WTC11 (cell line): Measurements from ENCODE around the gene HBM. TPM values are rescaled to one million over a fixed set of nuclear protein-coding genes. Genes with fewer than 3 reads are reported as not detected.

Experiments used
- ATAC-seq: fragments of 200-7000 bp; cut with Tn5 transposase; 2 replicates; pipeline ENCODE4 v1.10.0; 2021; ENCODE audit warnings: mild to moderate bottlenecking, moderate library complexity
- CTCF ChIA-PET: fragments of 300-600 bp; sonication (Branson Sonifier 250); formaldehyde crosslinking; loops from one replicate; lab custom pipeline; 2021; ENCODE audit warnings: antibody characterized with exemption; lab: Charles Lee
- POLR2A ChIA-PET: fragments of 350-600 bp; sonication (Branson Sonifier 250); formaldehyde crosslinking; loops from one replicate; lab custom pipeline; 2021; ENCODE audit warnings: antibody characterized with exemption; lab: Charles Lee
- DNase-seq: peaks from one replicate; pipeline ENCODE4 v3.0.0; 2021; ENCODE audit warnings: low spot score
- H3K27ac Mint-ChIP-seq: 2 replicates; pipeline ENCODE4 v1.8.0; 2021; ENCODE audit warnings: mixed read lengths
- H3K27me3 Mint-ChIP-seq: 2 replicates; pipeline ENCODE4 v1.8.0; 2021; ENCODE audit warnings: low read depth, mild to moderate bottlenecking, moderate library complexity, mixed read lengths
- H3K36me3 Mint-ChIP-seq: 2 replicates; pipeline ENCODE4 v1.8.0; 2021; ENCODE audit warnings: mixed read lengths
- H3K4me1 Mint-ChIP-seq: 2 replicates; pipeline ENCODE4 v1.8.0; 2022; ENCODE audit warnings: mixed read lengths
- H3K4me3 Mint-ChIP-seq: 2 replicates; pipeline ENCODE4 v1.8.0; 2021; ENCODE audit warnings: mild to moderate bottlenecking, moderate library complexity, mixed read lengths
- H3K9me3 Mint-ChIP-seq: 2 replicates; pipeline ENCODE4 v1.8.0; 2021; ENCODE audit warnings: mixed read lengths
- EMX1 ChIP-seq: fragments of 250-450 bp; sonication (Bioruptor Pico); IDR thresholded peaks from 2 replicates; pipeline ENCODE4 v1.8.0; 2021; ENCODE audit warnings: mild to moderate bottlenecking
- ESRRA ChIP-seq: sonication (generic); formaldehyde crosslinking; IDR thresholded peaks from 2 replicates; pipeline ENCODE4 v1.8.1; 2022; ENCODE audit warnings: mild to moderate bottlenecking, missing genetic modification reagents, borderline replicate concordance
- FOXJ3 ChIP-seq: sonication (generic); formaldehyde crosslinking; IDR thresholded peaks from 2 replicates; pipeline ENCODE4 v1.9.0; 2021; ENCODE audit warnings: missing genetic modification reagents, mild to moderate bottlenecking, borderline replicate concordance
- GTF2I ChIP-seq: fragments of 250-450 bp; sonication (Bioruptor Pico); conservative IDR thresholded peaks from 2 replicates; pipeline ENCODE4 v1.4.0; 2021; ENCODE audit warnings: mild to moderate bottlenecking
- NFATC4 ChIP-seq: fragments of 250-450 bp; sonication (Bioruptor Pico); IDR thresholded peaks from 2 replicates; pipeline ENCODE4 v1.9.0; 2021; ENCODE audit warnings: mild to moderate bottlenecking
- NFE2L1 ChIP-seq: sonication (generic); formaldehyde crosslinking; IDR thresholded peaks from 2 replicates; pipeline ENCODE4 v1.8.1; 2023; ENCODE audit warnings: missing genetic modification reagents
- NR1H2 ChIP-seq: sonication (generic); formaldehyde crosslinking; IDR thresholded peaks from 2 replicates; pipeline ENCODE4 v1.9.0; 2021; ENCODE audit warnings: mild to moderate bottlenecking, moderate library complexity, missing genetic modification reagents
- NR2C2 ChIP-seq: sonication (generic); formaldehyde crosslinking; IDR thresholded peaks from 2 replicates; pipeline ENCODE4 v1.8.0; 2022; ENCODE audit warnings: mild to moderate bottlenecking, missing genetic modification reagents
- SP1 ChIP-seq: sonication (generic); formaldehyde crosslinking; conservative IDR thresholded peaks from 2 replicates; pipeline ENCODE4 v1.8.1; 2022; ENCODE audit warnings: missing genetic modification reagents
- TEAD4 ChIP-seq: sonication (generic); formaldehyde crosslinking; IDR thresholded peaks from 2 replicates; pipeline ENCODE4 v1.8.0; 2022; ENCODE audit warnings: mild to moderate bottlenecking, missing genetic modification reagents
- ZBTB21 ChIP-seq: sonication (generic); formaldehyde crosslinking; IDR thresholded peaks from 2 replicates; pipeline ENCODE4 v1.8.1; 2023; ENCODE audit warnings: mild to moderate bottlenecking, missing genetic modification reagents, borderline replicate concordance
- ZNF263 ChIP-seq: sonication (generic); formaldehyde crosslinking; IDR thresholded peaks from 2 replicates; pipeline ENCODE4 v1.8.1; 2022; ENCODE audit warnings: low read depth, mild to moderate bottlenecking, moderate library complexity, missing genetic modification reagents
- total RNA-seq: library from RNA; stranded (reverse); gene quantifications from 3 replicates; pipeline ENCODE4 v1.2.3, GENCODE V29; 2021
- TF ChIP-seq, protein P1 (sequence below): sonication (generic); formaldehyde crosslinking; IDR thresholded peaks from 2 replicates; pipeline ENCODE4 v1.8.1; 2023; ENCODE audit warnings: mild to moderate bottlenecking, missing genetic modification reagents, moderate library complexity
- TF ChIP-seq, protein P2 (sequence below): sonication (generic); formaldehyde crosslinking; IDR thresholded peaks from 2 replicates; pipeline ENCODE4 v1.8.0; 2023; ENCODE audit warnings: missing genetic modification reagents, mild to moderate bottlenecking, borderline replicate concordance
- TF ChIP-seq, protein P3 (sequence below): sonication (generic); formaldehyde crosslinking; IDR thresholded peaks from 2 replicates; pipeline ENCODE4 v1.8.1; 2023; ENCODE audit warnings: mild to moderate bottlenecking, missing genetic modification reagents, moderate library complexity
- TF ChIP-seq, protein P4 (sequence below): sonication (generic); formaldehyde crosslinking; IDR thresholded peaks from 2 replicates; pipeline ENCODE4 v1.8.0; 2023; ENCODE audit warnings: missing genetic modification reagents
- TF ChIP-seq, protein P5 (sequence below): fragments of 250-450 bp; sonication (Bioruptor Pico); IDR thresholded peaks from 2 replicates; pipeline ENCODE4 v1.9.0; 2021; ENCODE audit warnings: mild to moderate bottlenecking, borderline replicate concordance
- TF ChIP-seq, protein P6 (sequence below): sonication (generic); formaldehyde crosslinking; IDR thresholded peaks from 2 replicates; pipeline ENCODE4 v1.8.0; 2022; ENCODE audit warnings: mild to moderate bottlenecking, missing genetic modification reagents

HBM gene
- total RNA-seq, 1 experiment from 2014 or later: not detected

DNA sequence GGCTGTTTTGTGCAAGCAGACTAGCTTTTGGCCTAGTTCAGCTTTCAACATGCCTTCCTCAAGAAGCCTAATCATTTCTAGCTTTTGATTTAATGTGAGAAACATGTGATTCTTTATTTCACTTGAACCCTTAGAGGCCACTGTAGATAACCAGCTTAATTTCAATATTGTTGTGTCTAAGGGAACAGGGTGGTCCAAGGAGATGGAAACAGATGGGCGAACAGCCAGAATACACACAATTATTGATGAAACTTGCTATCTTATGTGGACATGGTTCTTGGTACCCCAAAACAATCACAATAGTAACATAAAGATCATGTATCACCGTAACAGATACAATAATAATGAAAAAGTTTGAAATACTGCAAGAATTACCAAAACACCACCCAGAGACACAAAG lies 32.1 kb upstream of the HBM start (continued):
- TF ChIP-seq, protein P1, sequence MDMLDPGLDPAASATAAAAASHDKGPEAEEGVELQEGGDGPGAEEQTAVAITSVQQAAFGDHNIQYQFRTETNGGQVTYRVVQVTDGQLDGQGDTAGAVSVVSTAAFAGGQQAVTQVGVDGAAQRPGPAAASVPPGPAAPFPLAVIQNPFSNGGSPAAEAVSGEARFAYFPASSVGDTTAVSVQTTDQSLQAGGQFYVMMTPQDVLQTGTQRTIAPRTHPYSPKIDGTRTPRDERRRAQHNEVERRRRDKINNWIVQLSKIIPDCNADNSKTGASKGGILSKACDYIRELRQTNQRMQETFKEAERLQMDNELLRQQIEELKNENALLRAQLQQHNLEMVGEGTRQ (CRISPR knock-in tag): no peak
- no peak for TF ChIP-seq NR1H2 (CRISPR knock-in tag)

DNA sequence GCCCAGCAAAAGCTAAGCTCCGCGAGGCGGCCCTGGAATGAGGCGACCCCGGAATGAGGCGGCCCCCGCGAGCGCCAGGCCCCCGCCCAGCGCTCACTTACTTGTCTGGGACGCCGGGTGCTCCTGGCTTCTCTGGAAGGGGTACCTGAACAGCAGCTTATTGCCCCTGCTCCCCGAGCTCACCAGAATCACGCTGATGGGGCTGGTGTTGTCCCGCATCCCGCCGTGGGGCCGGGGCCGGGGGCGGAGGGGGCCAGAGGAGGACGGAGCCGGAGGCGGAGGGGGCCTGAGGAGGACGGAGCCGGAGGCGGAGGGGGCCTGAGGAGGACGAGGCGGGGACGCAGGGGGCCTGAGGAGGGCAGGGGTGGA lies 27.7 kb upstream of the HBM start:
- ChIA-PET POLR2A (interaction anchor here (0.5 kb wide), 1 partner anchor 114 kb away, joined by 4 read pairs; no protein-coding TSS in a partner anchor), CTCF (interaction anchor here (0.7 to 2.8 kb wide), 6 partner anchors 20 to 1842 kb away, joined by 3 to 11 read pairs (median 8); partner anchors contain the start of genes AXIN1 and HBQ1)

DNA sequence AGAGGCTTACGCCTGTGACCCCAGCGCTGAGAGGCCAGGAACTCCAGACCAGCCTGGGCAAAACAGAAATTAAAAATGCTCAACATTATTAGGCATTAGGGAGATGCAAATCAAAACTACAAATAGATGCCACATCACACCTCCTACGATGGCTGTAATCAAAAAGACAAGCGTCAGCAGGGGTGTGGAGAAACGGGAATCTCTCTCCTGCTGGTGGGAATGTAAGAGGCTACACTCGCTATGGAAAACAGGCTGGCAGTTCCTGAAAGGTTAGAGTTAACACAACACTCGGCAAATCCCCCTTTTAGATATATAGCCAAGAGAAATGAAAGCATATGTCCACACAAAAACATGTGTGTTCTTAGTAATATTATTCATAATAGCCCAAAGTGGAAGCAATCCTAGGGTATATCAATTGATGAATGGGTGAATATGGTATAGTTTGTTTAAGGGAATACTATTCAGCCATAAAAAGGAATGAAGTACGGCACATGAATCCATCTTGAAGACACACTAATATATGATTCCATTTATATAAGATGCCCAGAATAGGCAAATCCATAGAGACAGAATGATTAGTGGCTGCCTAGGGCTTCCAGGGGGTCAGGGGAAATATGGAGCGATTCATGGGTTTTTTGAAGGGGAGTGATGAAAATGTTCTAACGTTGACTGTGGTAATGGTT lies 25.5 kb upstream of the HBM start:
- ChIA-PET CTCF (interaction anchor here (0.6 to 2.1 kb wide), 2 partner anchors 23 to 60 kb away, joined by 3 to 6 read pairs; no protein-coding TSS in a partner anchor), POLR2A (no interaction called here)
- Mint-ChIP-seq H3K27ac (no peak overlapping the region), H3K4me1 (no peaks in the 10 kb centered on the region), H3K27me3 (peaks cover 28% of the 10 kb centered on the region), H3K9me3 (peaks cover 5% of the 10 kb centered on the region; the same call in 1 of the 2 replicates), H3K4me3 (0 out of 2 replicates have a peak overlapping the region, but pooled peaks have one; percentile 61), H3K36me3 (no peaks in the 10 kb centered on the region)
- ATAC-seq (no peak), DNase-seq (no peak)
- TF ChIP-seq, protein P2, sequence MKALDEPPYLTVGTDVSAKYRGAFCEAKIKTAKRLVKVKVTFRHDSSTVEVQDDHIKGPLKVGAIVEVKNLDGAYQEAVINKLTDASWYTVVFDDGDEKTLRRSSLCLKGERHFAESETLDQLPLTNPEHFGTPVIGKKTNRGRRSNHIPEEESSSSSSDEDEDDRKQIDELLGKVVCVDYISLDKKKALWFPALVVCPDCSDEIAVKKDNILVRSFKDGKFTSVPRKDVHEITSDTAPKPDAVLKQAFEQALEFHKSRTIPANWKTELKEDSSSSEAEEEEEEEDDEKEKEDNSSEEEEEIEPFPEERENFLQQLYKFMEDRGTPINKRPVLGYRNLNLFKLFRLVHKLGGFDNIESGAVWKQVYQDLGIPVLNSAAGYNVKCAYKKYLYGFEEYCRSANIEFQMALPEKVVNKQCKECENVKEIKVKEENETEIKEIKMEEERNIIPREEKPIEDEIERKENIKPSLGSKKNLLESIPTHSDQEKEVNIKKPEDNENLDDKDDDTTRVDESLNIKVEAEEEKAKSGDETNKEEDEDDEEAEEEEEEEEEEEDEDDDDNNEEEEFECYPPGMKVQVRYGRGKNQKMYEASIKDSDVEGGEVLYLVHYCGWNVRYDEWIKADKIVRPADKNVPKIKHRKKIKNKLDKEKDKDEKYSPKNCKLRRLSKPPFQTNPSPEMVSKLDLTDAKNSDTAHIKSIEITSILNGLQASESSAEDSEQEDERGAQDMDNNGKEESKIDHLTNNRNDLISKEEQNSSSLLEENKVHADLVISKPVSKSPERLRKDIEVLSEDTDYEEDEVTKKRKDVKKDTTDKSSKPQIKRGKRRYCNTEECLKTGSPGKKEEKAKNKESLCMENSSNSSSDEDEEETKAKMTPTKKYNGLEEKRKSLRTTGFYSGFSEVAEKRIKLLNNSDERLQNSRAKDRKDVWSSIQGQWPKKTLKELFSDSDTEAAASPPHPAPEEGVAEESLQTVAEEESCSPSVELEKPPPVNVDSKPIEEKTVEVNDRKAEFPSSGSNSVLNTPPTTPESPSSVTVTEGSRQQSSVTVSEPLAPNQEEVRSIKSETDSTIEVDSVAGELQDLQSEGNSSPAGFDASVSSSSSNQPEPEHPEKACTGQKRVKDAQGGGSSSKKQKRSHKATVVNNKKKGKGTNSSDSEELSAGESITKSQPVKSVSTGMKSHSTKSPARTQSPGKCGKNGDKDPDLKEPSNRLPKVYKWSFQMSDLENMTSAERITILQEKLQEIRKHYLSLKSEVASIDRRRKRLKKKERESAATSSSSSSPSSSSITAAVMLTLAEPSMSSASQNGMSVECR (CRISPR knock-in tag): no peak
- no peak for TF ChIP-seq EMX1 (CRISPR knock-in tag)
- no peak for TF ChIP-seq FOXJ3 (CRISPR knock-in tag)
- no peak for TF ChIP-seq NFE2L1
- TF ChIP-seq ZBTB21 (CRISPR knock-in tag): no peak
- no peak for TF ChIP-seq TEAD4 (CRISPR knock-in tag)
- TF ChIP-seq ESRRA (CRISPR knock-in tag): no peak
- TF ChIP-seq GTF2I (CRISPR knock-in tag): no peak
- TF ChIP-seq NR2C2 (CRISPR knock-in tag): no peak
- TF ChIP-seq, protein P3, sequence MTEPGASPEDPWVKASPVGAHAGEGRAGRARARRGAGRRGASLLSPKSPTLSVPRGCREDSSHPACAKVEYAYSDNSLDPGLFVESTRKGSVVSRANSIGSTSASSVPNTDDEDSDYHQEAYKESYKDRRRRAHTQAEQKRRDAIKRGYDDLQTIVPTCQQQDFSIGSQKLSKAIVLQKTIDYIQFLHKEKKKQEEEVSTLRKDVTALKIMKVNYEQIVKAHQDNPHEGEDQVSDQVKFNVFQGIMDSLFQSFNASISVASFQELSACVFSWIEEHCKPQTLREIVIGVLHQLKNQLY (CRISPR knock-in tag): no peak
- no peak for TF ChIP-seq SP1 (CRISPR knock-in tag)
- no peak for TF ChIP-seq NFATC4 (CRISPR knock-in tag)
- TF ChIP-seq, protein P4, sequence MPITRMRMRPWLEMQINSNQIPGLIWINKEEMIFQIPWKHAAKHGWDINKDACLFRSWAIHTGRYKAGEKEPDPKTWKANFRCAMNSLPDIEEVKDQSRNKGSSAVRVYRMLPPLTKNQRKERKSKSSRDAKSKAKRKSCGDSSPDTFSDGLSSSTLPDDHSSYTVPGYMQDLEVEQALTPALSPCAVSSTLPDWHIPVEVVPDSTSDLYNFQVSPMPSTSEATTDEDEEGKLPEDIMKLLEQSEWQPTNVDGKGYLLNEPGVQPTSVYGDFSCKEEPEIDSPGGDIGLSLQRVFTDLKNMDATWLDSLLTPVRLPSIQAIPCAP (CRISPR knock-in tag): no peak

More for the DNA sequence above, 27.7 kb upstream of the HBM start:
- TF ChIP-seq, protein P5, sequence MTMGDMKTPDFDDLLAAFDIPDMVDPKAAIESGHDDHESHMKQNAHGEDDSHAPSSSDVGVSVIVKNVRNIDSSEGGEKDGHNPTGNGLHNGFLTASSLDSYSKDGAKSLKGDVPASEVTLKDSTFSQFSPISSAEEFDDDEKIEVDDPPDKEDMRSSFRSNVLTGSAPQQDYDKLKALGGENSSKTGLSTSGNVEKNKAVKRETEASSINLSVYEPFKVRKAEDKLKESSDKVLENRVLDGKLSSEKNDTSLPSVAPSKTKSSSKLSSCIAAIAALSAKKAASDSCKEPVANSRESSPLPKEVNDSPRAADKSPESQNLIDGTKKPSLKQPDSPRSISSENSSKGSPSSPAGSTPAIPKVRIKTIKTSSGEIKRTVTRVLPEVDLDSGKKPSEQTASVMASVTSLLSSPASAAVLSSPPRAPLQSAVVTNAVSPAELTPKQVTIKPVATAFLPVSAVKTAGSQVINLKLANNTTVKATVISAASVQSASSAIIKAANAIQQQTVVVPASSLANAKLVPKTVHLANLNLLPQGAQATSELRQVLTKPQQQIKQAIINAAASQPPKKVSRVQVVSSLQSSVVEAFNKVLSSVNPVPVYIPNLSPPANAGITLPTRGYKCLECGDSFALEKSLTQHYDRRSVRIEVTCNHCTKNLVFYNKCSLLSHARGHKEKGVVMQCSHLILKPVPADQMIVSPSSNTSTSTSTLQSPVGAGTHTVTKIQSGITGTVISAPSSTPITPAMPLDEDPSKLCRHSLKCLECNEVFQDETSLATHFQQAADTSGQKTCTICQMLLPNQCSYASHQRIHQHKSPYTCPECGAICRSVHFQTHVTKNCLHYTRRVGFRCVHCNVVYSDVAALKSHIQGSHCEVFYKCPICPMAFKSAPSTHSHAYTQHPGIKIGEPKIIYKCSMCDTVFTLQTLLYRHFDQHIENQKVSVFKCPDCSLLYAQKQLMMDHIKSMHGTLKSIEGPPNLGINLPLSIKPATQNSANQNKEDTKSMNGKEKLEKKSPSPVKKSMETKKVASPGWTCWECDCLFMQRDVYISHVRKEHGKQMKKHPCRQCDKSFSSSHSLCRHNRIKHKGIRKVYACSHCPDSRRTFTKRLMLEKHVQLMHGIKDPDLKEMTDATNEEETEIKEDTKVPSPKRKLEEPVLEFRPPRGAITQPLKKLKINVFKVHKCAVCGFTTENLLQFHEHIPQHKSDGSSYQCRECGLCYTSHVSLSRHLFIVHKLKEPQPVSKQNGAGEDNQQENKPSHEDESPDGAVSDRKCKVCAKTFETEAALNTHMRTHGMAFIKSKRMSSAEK: no peak
- TF ChIP-seq, protein P6, sequence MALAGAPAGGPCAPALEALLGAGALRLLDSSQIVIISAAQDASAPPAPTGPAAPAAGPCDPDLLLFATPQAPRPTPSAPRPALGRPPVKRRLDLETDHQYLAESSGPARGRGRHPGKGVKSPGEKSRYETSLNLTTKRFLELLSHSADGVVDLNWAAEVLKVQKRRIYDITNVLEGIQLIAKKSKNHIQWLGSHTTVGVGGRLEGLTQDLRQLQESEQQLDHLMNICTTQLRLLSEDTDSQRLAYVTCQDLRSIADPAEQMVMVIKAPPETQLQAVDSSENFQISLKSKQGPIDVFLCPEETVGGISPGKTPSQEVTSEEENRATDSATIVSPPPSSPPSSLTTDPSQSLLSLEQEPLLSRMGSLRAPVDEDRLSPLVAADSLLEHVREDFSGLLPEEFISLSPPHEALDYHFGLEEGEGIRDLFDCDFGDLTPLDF (CRISPR knock-in tag): no peak
- peak; percentile 74; the same call in 1 of the 2 replicates for TF ChIP-seq ZNF263 (CRISPR knock-in tag)
- TF ChIP-seq FOXJ3 (CRISPR knock-in tag): no peak
- H3K27me3 Mint-ChIP-seq: peaks cover 12% of the 10 kb centered on the region
- no peaks in the 10 kb centered on the region for H3K36me3 Mint-ChIP-seq
- peak; percentile 27 for ATAC-seq
- peak overlapping the region; percentile 80 for H3K4me3 Mint-ChIP-seq
- H3K9me3 Mint-ChIP-seq: peaks cover 5% of the 10 kb centered on the region; the same call in 1 of the 2 replicates
- DNase-seq: peak; percentile 57
- H3K27ac Mint-ChIP-seq: no peak overlapping the region
- no peaks in the 10 kb centered on the region for H3K4me1 Mint-ChIP-seq
